GM18868 (cell line): Measurements from ENCODE around the gene MADD.

Experiments used
- ATAC-seq: cut with Tn5 transposase; IDR thresholded peaks from one replicate; pipeline ENCODE4 v1.9.1; 2021; ENCODE audit warnings: mild to moderate bottlenecking, moderate library complexity; ENCODE audit not compliant: unreplicated experiment

Gene MADD

GRCh38 chr11:47336595-47336994 is 66.7 kb downstream of the MADD start:
- ATAC-seq = no peak

GRCh38 chr11:47337229-47337924 is 67.4 kb downstream of the MADD start:
- no peak for ATAC-seq

- ATAC-seq = no peak
Measured at GRCh38 chr11:47338396-47339241, 68.7 kb downstream of the MADD start.

GRCh38 chr11:47340010-47340409 is 70.1 kb downstream of the MADD start:
- ATAC-seq = no peak

GRCh38 chr11:47340980-47341775 is 71.2 kb downstream of the MADD start:
- no peak for ATAC-seq

- ATAC-seq = no peak
Measured at GRCh38 chr11:47342036-47342803, 72.3 kb downstream of the MADD start.

GRCh38 chr11:47342854-47343253 is 72.9 kb downstream of the MADD start:
- no peak for ATAC-seq

- no peak for ATAC-seq
Measured at GRCh38 chr11:47345890-47346563, 76.1 kb downstream of the MADD start.

- ATAC-seq = no peak
Measured at GRCh38 chr11:47347137-47347536, 77.2 kb downstream of the MADD start.

- no peak for ATAC-seq
Measured at GRCh38 chr11:47348131-47348802, 78.3 kb downstream of the MADD start.

GRCh38 chr11:47348859-47349258 is 78.9 kb downstream of the MADD start:
- no peak for ATAC-seq

GRCh38 chr11:47349521-47350095 is 79.7 kb downstream of the MADD start:
- ATAC-seq = no peak

GRCh38 chr11:47350315-47350714 is 80.4 kb downstream of the MADD start:
- no peak for ATAC-seq

- no peak for ATAC-seq
Measured at GRCh38 chr11:47351156-47352126, 81.5 kb downstream of the MADD start.

GRCh38 chr11:47352556-47352955 is 82.6 kb downstream of the MADD start, which contains the start of gene MYBPC3:
Gene MYBPC3, minus strand, starts transcription at chr11:47352702. Its CDS starts 55 bp downstream, at chr11:47352647.
- ATAC-seq = no peak

GRCh38 chr11:47353978-47354774 is 84.2 kb downstream of the MADD start:
- ATAC-seq = no peak

GRCh38 chr11:47354913-47355282 is 85.0 kb downstream of the MADD start:
- no peak for ATAC-seq
